ENCODE measurements around the gene KDM2A.

Gene KDM2A

DNA sequence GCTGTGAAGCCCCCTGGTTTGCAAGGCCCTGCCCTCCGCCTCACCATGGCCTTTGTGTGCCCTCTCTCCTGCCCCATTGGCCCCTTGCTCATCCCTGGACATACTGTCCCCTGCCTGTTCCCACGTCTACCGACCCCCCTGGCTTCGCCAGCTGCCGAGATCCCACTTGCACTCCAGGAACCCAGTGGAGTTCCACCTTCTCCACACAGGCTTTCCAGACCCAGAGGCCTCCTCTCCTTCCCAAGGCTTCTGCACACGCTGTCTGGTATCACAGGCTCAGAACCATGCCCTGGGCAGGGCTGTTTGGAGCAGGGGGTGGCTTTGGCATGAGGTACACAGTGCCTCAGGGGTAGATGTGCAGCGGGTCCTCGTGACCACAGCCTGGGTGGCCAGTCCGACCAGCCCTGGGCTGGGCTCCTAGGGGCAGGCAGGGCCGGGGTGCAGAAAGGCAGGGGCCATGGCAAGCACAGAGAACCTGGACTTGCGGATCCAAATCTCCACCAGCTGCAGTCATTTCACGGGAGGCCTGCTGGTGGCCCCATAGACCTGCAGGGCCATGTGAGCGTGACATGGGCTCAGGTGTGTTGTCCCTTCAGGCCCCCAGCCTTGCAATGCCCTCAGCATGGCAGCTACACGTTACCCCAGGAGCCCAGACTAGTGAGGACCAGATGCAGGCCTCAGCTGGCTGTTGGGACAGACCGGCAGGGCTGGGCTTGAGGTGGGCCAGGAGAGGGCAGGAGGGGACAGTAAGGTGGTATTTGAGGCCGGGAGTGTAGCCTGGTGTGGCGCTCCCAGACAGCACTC is 156.7 kb downstream of the KDM2A start:
- DNase-seq, result peak; percentile 34

DNA sequence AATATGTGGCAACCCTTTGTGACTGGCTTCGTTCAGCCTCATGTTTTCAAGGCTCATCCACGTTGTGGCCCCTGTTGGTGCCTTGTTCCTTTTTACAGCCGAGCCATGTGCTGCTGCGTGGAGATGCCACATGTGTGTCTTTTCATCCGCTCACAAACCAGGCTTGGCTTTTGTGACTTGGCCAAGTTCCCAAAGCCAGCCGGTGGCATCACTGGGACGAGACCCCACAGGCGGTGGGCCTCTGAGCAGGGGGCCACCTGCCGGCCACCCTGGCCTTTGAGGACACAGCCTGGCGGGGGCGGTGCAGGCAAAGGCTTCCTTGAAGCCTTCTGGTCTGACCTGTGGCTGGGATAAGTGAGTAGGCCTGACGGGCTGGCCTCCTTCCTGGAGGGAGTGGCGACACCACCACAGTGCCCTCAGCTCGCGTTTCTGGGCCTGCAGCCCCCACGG is 157.7 kb downstream of the KDM2A start:
- DNase-seq, result peak; percentile 79

- DNase-seq, result peak; percentile 97
These were observed 158.3 kb downstream of the KDM2A start for GRCh38 chr11:67277231-67277961.

- no peak for DNase-seq
These were observed 159.3 kb downstream of the KDM2A start for GRCh38 chr11:67278135-67278938.

DNA sequence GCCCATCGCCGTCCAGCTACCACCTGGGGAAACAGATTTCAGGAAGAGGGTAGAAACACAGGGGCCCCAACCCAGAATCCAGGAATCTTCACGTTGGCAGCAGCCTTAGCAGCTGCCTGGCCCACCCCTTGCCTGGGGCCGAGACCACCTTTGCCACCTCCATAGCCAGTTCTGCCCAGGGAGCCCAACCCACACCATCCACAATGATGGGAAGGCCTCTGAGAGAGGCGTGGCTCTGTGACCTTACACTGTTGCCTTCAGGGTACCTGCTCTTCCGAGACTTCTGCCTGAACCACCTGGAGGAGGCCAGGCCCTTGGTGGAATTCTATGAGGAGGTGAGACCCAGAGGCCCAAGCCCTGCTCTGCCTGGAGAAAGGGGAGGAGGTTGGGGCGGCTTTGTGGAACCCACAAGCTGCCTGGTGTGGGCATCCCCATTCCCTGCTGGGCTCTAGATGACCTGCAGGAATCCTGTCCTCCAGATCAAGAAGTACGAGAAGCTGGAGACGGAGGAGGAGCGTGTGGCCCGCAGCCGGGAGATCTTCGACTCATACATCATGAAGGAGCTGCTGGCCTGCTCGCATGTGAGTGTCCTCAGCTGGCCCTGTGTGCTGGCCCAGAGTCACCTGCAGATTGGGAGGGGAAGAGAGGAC is 160.0 kb downstream of the KDM2A start:
- DNase-seq, result no peak

DNA sequence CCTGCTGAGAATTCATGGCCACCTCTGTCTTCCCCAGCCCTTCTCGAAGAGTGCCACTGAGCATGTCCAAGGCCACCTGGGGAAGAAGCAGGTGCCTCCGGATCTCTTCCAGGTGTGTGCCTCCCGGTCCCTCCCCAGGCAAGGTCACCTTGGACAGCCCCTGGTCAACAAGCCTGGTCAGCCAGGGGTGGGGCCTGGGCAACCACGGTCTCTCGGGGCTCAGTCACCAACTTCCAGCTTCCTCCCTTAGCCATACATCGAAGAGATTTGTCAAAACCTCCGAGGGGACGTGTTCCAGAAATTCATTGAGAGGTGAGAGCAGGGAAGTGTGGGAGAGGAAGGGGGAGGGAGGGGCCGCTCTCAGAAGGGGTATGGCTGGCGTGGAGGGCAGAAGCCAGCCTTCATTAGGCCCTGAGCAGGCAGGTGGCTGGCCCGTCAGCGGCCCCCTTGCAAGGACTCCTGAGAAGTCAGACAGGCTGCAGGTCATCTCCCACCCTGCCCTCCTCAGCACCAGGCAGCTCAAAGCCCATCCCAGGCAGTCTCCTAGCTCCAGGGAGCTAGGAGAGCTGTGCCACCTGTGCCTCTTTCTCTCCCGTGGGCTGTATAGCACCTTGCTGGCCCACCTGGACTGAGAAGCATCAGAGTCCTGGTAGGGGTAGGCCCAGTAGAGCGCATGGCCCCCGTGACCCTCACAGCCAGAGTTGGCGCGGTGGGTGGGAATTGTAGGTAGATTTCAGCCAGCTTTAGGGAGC is 160.7 kb downstream of the KDM2A start:
- no peak for DNase-seq

DNA sequence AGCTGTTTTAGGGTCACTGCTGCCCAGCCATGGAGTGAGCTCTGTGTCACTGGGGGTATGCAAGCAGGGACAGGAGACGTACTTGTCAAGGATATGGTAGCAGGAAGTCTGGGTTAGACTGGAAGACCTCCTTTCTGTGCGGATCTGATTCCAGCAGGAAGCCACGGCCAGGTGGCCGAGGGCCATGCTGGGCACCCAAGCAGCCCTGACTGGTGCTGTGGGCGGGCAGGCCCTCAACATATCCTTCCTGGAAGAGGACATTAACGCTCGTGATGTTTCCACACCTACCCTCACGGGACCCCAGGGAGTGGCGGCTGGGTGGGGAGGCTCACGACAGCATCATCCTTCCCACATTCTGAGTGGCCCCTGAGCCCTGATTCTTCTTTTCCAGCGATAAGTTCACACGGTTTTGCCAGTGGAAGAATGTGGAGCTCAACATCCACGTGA is 161.3 kb downstream of the KDM2A start:
- no peak for DNase-seq

GRCh38 chr11:67280788-67281551 is 161.9 kb downstream of the KDM2A start:
- no peak for DNase-seq

DNA sequence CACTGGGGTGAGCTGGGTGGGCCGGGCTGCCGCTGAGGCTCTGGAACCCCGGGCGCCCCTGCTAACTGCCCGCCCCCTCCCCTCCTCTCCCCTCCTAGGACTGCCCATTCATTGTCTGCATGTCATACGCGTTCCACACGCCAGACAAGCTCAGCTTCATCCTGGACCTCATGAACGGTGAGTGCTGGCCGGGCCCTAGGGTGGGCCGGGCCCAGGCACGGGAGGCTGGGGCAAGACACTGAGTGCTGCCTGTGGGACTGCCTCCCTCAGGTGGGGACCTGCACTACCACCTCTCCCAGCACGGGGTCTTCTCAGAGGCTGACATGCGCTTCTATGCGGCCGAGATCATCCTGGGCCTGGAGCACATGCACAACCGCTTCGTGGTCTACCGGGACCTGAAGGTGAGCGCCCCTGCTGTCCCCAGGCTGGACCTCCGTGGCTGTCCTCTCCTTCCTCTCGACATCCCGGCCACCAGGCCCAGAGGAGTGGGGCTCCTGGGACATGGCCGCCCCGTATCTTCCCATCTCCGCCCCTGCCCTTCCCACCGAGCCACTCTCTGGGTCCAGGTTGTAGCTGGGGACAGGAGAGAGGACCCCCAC is 162.6 kb downstream of the KDM2A start:
- no peak for DNase-seq

GRCh38 chr11:67282155-67282875 is 163.3 kb downstream of the KDM2A start:
- no peak for DNase-seq

DNA sequence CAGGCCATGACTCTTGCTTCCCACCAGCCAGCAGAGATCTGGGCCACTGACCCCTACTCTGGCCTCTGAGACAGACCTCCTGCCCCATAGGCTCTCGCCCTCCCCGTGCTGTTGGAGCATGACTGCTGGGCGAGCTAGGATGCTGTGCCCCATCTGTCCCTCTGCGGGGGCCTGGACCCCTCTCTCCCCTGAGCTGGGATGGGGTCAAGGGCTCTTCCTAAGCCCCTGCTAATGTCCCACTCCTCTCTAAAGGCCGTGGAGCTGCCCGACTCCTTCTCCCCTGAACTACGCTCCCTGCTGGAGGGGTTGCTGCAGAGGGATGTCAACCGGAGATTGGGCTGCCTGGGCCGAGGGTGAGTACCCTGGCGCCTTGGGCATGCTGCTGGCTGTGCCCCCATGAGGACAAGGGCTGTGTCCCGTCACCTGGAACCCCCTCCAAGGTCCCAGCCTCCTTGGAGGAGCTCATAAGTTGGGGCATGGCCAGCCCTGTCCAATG is 163.9 kb downstream of the KDM2A start:
- DNase-seq, result no peak

DNA sequence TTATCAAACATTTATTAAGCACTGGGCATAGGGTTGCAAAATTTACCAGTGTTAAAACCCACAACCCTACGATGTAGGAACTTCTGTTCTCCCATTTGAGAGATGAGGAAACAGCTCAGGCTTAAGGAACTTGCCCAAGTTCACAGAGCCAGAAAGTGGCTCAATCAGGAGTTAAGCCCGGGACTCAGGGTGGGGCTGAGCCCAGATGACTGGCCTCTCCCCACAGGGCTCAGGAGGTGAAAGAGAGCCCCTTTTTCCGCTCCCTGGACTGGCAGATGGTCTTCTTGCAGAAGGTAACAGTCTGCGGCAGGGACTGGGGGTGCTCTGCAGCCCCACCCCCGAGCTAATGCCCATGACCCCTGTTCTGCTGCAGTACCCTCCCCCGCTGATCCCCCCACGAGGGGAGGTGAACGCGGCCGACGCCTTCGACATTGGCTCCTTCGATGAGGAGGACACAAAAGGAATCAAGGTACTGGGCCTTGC is 164.5 kb downstream of the KDM2A start:
- DNase-seq, result no peak

- no peak for DNase-seq
These were observed 165.9 kb downstream of the KDM2A start for GRCh38 chr11:67284811-67285540.

- DNase-seq, result no peak
These were observed 166.8 kb downstream of the KDM2A start for GRCh38 chr11:67285541-67286498.

- DNase-seq, result peak; percentile 36
These were observed 167.7 kb downstream of the KDM2A start for GRCh38 chr11:67286621-67287333.

DNA sequence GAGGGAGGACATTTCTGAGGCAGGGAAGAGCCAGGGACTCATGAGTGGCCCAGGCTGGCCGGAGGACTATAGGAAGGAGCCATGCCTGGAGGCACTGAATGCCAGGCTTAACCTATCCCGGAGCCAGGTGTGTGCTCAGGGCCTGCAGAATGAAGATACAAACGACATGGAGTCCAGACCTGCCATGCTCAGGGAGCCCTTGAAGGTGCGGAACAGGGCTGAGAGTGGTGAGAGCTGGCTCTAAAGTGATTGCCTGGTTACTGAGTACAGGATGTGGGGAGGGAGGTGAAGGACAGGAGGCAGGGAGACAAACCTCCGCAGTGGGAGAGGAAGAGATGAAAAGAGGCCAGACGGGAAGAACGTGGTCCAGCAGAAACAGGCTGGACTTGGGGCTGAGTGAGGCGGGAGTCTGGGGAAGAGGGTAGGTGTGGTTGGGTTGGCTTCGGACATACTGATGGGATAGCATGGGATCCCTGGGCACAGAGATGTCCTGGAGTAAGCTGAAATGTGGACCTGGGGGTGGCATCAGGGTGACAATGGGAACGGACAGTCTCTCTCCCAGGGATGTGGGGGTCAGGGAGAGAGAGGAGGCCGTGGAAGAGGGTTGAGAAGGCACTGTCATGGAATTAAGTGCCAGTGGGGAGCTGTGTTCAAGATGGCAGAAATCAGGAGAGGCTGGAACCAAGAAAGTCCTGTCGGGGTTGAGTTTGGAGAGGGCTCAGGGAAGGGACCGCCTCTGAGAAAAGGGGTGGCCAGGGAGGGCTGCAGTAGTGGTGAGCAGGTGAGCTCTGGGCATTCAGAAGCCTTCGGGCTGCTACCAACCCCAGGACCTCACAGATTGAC is 168.5 kb downstream of the KDM2A start:
- peak; percentile 70 for DNase-seq

All from activated CD4-positive, alpha-beta T cell treated with anti-CD3 and anti-CD28 coated beads, Interleukin-10, Interleukin-2, amounts not matched to agents 100 ng/mL and 50 ng/mL, durations not matched to agents 16 hours and 8 hours (primary cell).